HG03103 (cell line): ENCODE measurements around the gene ADGRA3.

Experiments used
- ATAC-seq: cut with Tn5 transposase; IDR thresholded peaks from one replicate; pipeline ENCODE4 v1.9.1; 2021; ENCODE audit warnings: low read depth; ENCODE audit not compliant: unreplicated experiment

Gene ADGRA3

DNA sequence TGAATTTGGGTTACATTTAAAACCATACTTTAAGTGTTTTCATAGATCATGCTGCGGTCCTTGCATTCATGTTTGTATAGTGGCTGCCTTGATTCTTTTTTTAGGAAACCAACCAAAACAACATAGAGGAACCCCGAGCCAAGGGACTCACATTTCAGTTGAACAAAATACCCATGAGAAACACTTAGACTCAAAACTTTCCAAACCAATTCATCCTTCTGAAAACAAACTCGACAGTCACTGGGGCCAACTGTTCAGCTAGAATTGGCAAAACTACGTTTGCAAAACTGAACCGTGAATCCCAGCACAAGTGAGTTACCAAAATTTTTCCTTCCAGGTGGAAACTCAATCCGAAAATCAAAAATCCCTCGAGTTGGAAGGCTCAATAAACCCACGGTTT is 1.4 kb downstream of the ADGRA3 start:
- ATAC-seq: no peak

- no peak for ATAC-seq
These were observed 1.9 kb downstream of the ADGRA3 start for GRCh38 chr4:22514001-22514400.

GRCh38 chr4:22512306-22512705 is 3.6 kb downstream of the ADGRA3 start:
- no peak for ATAC-seq

DNA sequence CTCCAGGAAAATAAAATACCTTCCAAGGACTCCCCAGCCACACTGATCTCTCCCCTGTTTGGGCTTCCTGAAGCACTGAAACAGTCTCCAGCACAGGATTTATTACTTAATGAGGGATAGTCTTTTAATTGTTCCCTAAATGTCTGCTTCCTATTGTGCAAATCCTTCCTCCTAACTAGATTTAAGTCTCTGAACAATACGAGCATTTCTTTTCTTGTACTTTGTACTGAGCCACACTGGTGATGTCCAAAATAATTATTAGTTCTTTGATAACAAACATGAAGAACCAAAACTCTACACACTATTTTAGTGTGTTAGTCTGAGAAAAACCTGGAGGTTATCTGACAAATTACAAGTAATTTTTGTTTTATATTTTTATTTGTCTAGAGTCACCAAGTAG is 5.1 kb downstream of the ADGRA3 start:
- no peak for ATAC-seq

- no peak for ATAC-seq
These were observed 7.5 kb downstream of the ADGRA3 start for GRCh38 chr4:22508376-22508775.

- ATAC-seq: no peak
These were observed 10.9 kb downstream of the ADGRA3 start for GRCh38 chr4:22504922-22505321.

DNA sequence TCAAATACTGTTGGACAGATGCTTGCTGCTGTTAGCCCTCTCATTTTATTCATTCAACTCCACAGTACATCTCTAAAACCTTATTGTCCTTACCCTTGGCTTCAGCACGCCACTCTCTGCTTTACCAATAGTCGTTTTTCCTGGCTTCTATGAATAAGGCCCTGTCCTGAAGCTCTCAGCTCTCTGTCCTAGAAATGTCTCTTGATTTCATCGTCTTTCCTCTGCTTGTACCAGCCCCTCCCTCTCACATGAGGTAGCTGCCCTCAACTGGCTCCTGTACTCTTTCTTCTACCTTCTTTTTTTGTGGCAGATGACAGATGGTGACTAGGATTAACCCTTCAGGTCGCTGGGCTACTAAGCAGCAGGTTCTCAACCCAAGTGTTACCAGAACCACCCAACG is 11.4 kb downstream of the ADGRA3 start:
- ATAC-seq: no peak

DNA sequence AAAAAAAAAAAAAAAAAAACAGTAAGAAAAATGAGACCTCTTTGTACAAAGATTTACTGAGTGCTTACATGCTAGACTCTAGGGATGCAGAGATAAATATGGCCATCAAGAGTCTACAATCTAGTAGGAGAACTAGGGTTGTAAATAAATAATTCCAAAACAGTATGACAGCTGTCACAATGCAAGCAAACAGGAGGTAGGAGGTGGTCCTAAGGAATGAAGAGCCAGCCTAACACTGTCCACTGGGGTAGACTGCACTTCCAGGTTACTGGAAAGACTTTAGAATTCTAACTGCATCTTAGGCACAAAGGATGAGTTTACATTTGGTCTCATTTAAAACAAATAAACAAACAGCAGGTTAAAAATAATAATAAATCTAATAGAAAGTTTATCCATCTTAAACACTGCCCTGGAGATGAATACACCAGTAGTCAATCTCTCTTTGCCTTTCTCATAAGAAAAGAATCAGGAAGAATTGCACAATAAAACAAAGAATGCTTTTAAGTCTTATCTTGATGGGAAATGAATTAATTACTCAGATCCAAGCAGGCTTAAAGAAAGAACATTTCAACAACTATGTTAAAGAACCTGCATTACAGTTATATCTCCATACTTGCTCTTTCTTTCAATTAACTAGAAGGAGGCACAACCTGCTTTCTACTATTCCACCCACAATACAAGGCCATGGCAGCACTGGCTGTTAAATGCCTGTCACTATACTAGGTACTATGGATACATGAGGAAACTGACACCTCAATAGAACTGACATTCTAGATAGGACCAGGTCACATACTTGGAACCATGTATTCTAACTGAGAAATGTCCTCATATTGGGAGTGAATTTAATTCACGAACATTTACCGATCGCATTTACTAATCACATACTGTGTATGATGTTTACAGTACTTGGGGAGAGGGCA is 12.7 kb downstream of the ADGRA3 start:
- ATAC-seq: no peak

DNA sequence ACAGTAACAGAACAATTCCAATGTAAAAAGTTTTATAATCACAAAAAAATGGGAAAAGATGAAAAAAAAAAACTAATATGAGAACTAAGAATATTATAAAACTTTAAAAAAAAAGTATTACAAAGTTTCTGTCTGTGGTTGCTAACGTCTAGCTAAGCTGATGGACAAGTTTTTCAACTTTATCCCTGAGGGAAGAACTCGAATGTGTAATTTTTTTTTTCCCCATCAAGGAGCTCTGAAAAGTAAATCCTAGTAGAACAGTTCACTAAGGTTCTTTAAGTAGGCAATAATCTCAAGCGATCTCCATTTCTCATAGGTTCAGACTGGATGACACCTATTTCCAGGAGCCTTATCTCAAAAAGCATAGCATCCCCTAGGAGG is 14.2 kb downstream of the ADGRA3 start:
- ATAC-seq: no peak

DNA sequence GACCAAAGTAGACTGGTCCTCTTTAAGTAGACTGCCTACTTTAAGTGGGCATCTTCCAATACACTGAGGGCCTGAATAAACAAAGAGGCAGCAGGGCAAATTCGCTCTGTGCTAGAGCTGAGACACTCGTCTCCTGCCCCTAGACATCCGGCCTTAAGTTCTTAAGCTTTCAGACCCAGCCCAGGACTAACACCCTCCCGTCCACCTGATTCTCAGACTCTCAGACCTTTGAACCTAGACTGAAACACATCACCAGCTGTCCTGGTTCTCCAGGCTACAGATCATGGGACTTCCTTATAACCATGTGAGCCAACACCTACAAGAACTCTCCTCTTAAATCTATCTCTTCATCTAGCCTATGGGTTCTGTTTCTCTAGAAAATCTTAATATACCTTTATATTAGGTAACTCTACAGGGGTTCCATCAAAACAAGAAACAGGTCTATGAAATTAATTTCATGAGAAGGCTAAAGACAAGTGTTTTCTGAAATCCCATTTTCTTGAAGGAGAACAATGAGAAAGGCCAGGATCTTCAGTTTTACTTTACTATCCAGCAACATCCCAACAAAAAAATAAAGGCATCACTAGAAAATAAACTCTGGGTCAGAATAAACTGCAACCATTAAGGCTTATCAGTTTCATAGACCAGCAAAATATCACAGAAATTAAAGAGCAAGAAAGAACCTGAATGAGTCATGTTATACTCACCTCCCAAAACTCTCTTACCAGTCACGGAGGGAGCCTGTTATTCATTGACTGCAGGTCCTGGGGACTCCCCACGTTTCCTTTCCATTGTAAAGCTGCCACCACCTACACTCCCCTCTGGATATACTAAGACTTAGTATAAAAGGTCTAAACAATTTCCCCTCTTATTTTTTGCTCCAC is 14.8 kb downstream of the ADGRA3 start:
- ATAC-seq: no peak

GRCh38 chr4:22500128-22500611 is 15.7 kb downstream of the ADGRA3 start:
- no peak for ATAC-seq

GRCh38 chr4:22498866-22499265 is 17.0 kb downstream of the ADGRA3 start:
- ATAC-seq: no peak

GRCh38 chr4:22496165-22496813 is 19.6 kb downstream of the ADGRA3 start:
- no peak for ATAC-seq

DNA sequence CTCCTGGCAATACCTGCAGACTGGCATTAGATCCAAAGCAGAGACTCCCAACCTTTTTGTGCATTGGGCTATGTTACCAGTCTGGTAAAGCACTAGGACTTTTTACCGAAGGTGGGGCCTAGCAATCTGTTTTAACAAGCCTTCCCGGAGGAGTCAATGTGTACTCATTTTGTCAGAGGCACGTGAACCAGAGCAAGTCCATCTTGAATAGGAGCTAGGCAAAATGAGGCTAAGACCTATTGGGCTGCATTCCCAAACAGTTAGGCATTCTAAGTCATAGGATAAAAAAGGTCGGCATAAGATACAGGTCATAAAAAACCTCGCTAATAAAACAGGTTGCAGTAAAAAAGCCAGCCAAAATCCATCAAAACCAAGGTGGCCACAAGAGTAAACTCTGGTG is 22.3 kb downstream of the ADGRA3 start:
- no peak for ATAC-seq

DNA sequence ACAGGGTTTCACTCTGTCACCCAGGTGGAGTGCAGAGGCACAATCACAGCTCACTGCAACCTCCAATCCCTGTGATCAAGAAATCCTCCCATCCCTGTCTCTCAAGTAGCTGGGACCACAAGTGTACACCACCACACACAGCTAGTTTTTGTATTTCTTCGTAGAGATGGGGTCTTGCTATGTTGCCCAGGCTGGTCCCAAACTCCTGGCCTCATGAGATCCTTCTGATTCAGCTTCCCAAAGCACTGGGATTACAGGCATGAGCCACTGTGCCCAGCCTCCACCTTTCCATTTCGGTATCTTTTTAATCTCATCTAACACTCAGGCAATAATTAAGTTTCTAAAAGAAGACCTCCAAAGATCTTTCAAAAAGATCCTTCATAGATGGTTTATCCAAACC is 22.9 kb downstream of the ADGRA3 start:
- no peak for ATAC-seq

- no peak for ATAC-seq
These were observed 23.9 kb downstream of the ADGRA3 start for GRCh38 chr4:22491939-22492338.

DNA sequence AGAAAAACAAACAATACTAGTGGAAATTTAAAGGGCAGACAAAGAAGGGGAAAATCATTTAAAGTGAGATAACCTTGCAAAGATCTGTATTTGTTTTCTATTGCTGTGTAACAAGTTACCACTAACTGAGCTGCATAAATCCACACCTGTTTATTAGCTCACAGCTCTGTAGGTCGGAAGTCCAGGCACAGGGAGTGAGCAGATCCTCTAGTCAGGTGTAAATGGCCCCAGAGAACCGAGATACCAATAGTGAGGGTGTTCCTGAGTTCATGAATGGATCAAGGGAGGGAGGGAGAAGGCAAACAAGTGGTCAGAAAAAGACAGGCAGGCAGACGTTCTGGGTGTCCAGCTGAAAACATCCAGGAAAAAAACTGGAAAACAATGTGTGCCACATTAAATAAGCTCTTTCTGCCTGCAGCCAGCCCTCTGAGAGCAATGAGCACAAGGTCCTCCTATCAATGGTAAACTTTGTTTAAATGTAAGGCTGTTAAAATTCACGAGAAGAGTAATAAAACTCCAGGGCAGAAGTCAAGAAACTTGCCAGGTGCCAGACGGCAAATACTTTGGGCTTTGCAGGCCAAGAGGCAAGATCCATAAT is 25.0 kb downstream of the ADGRA3 start:
- ATAC-seq: no peak

DNA sequence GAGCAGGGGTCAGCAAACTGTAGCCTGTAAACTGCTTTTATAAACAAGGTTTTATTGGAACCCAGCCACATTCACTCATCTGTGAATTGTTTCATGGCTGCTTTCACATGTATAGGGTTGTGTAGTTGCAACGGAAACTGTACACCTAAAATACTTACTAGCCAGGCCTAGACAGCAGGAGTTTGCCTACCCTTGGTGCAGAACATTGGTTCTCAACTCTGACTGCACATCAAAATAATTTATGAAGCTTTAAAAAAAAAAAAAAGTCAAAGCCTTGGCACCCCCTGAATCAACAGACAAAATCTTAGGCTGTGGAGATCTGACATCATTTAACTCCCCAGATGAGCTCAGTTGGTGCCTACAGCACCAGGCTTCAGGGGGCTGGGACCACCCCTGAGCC is 27.8 kb downstream of the ADGRA3 start:
- ATAC-seq: no peak

DNA sequence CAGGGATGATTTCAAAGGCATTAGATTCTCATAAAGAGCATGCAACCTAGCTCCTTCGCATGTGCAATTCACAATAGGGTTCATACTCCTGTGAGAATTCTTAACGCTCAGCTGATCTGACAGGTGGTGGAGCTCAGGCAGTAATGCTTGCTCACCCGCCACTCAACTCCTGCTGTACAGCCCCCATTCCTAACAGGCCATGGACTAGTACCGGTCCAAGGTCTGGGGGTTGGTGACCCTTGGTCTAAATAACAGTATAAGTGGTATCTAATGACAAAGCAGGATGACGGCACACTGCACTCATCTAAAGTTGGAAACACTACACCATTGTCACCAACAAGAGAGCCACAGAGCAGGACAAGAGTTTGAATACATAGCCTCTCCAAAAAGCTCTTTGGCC is 28.5 kb downstream of the ADGRA3 start:
- ATAC-seq: no peak

- ATAC-seq: no peak
These were observed 29.6 kb downstream of the ADGRA3 start for GRCh38 chr4:22486276-22486675.

- ATAC-seq: no peak
These were observed 30.1 kb downstream of the ADGRA3 start for GRCh38 chr4:22485737-22486136.
